Spleen (tissue), 7 donors: ENCODE results near the gene GPC4.

Experiments
- POLR2A ChIP-seq, 3 donors: fragments of 450-650 bp; IDR thresholded peaks; one replicate each; pipeline ENCODE4 v1.5.1; 2017; ENCODE audit warnings: antibody characterized with exemption in 3 of 3, mild to moderate bottlenecking in 1 of 3
- TF ChIP-seq, protein P1 (sequence below), 11 experiments: fragments of 200-600 bp in 7 of 11; fragments of 450-650 bp in 4 of 11; sonication (generic) in 4 of 11; IDR thresholded peaks in 8 of 11; conservative IDR thresholded peaks in 3 of 11; 1 replicate in 7 of 11; 2 replicates in 4 of 11; pipeline versions ENCODE4 v1.4.0 to v1.8.0; 2016 to 2021; ENCODE audit warnings: antibody characterized with exemption in 11 of 11, inconsistent platforms in 4 of 11, mild to moderate bottlenecking in 1 of 11
- donor health status: DM: no; HTN: no; CAD: no; lungs with moderate emphysema.
- donor health status: DM: no; HTN: no; CAD: no.
- donor health status: DM: no; HTN: no; CAD: no.

DNA sequence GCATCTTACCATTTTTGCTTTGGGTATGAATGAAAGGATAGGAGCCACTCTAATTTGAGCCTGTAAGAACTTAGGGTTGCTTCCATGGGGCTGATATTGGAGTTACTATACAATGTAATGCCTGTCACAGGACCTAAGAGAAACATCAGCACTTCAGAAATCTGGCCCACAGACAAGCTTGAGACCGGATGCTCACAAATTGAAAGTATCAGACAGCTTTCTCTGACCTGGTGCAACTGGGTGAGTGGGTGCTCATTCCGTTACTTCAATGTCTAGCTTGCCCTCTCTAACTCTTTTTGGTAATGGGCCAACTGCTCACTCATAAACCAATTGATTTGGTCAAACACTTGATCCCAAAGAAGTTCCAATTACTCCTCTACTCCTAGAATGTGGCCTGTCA is 62.1 kb downstream of the GPC4 start:
- TF ChIP-seq, protein P1, sequence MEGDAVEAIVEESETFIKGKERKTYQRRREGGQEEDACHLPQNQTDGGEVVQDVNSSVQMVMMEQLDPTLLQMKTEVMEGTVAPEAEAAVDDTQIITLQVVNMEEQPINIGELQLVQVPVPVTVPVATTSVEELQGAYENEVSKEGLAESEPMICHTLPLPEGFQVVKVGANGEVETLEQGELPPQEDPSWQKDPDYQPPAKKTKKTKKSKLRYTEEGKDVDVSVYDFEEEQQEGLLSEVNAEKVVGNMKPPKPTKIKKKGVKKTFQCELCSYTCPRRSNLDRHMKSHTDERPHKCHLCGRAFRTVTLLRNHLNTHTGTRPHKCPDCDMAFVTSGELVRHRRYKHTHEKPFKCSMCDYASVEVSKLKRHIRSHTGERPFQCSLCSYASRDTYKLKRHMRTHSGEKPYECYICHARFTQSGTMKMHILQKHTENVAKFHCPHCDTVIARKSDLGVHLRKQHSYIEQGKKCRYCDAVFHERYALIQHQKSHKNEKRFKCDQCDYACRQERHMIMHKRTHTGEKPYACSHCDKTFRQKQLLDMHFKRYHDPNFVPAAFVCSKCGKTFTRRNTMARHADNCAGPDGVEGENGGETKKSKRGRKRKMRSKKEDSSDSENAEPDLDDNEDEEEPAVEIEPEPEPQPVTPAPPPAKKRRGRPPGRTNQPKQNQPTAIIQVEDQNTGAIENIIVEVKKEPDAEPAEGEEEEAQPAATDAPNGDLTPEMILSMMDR (IDR thresholded peaks at IDR 0.05 in 8 of 11, conservative IDR thresholded peaks at IDR 0.05 in 3 of 11) = no peak
- TF ChIP-seq POLR2A (IDR thresholded peaks at IDR 0.05) = no peak
